ENCODE results near the gene C9orf43.

GRCh38 chr9:113364951-113365350 lies 45.6 kb upstream of the C9orf43 start:
- TF ChIP-seq CTCF (IDR thresholded peaks at IDR 0.05): no peak
- no peak for TF ChIP-seq POLR2AphosphoS5 (IDR thresholded peaks at IDR 0.05)
- no peak for TF ChIP-seq POLR2A (IDR thresholded peaks at IDR 0.05)
- TF ChIP-seq EP300 (IDR thresholded peaks at IDR 0.05): no peak

Data from sigmoid colon (tissue), 4 donors.